ENCODE measurements around the gene TRAPPC3.
"Not testable (repeated sequence)": the region's sequence is repeated elsewhere in the genome, so short reads cannot be mapped to it uniquely, and the experiment has no call there.

The TRAPPC3 gene

DNA sequence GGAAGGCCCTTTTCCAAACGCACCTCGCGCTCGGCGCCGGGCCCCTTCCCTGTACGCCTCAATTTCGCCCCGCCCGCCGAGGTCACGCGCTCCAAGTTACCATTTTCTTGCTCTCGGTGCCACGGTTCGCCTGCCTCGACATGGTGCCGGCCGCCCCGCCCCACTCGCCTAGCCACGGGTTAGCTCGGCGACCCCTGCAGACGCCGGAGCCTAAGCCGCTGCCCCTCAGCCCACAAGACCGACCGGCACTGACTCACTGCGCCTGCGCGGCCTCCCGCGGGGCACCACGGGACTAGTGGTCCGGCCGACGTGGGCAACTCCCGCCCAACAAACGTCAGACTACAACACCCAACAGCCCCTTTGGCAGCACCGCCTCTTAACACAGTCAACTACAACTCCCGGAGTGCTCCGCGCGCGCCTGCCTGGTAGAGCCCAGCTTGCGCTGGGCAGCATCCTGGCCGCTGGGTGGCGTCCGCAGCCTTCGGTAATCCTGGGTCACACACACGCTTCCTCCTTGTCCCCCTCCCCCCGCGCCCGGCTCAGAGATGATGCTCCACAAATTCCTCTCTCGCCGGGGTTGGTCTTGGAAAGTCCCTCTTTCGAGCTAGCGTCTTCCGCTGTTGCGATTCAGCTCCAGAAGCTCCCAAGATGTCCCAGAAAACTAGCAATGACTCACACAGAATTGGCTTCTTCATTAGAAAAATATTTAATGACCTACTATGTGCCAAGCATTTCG lies at the start of gene TRAPPC3:
TRAPPC3 (minus strand) TSS at position 250 of the 736 bp plus-strand sequence; CDS start at position 142, 108 bp downstream.
- peak; percentile 93 to 99 for DNase-seq

DNA sequence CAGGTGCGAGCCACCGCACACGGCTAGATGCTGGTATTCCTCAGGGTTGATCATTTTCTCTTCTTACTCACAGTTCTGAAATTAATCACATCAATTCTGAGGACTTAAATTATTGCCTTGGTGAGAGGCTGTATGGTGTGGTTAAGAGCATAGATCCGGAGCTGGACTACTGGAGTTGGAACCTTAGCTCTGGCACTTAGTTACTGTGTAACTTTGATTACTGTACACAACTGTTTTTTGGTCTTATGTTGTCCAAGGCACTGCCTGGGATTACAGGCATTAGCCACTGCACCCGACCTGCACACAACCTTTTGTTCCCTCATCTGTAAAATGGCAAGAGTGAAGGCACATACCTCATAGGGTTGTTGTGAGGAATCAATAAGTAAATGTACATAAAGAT lies 49.4 kb upstream of the TRAPPC3 start:
- DNase-seq: no peak

GRCh38 chr1:36196805-36197204 lies 47.5 kb upstream of the TRAPPC3 start:
- DNase-seq: not testable (repeated sequence)

DNA sequence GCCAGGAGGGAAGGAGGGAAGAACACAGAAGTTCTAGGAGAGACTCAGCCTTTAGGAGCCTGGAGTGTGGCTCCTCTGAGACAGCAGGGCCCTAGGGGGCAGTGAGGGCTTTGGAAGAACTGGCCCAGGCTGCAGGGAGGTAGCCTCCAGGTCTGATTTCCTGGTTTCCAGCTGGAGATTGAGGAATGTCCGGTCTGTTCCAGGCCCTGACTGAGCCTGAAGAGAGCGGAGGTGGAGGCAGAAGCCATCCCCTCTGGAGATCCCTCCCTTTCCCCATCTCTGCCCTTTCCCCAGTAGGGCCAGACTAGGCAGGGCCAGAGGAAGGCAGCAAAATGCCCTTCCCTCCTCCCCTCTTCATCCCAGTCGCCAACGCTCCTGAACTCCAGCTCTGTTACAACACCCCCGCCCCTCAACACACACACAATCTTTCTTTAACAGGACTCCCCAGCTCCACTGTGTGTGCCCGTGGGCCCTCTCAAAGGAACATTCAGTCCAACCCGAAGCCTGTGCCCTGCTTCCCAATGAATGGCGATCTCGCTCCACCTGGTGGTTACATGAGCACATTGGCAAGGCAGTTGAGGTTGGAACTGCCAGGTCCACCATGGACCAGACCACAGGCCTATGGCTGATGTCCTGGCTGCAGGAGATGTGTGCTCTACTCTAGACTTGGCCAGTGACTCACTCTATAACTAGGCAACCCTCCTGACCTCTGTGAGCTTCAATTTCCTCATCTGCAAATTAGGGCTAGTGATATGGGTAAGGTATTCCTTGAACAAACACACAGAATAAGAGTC lies 38.7 kb upstream of the TRAPPC3 start:
- DNase-seq: peak; percentile 45 to 80

GRCh38 chr1:36183309-36183856 lies 34.1 kb upstream of the TRAPPC3 start:
- no peak for DNase-seq

GRCh38 chr1:36182734-36183133 lies 33.4 kb upstream of the TRAPPC3 start:
- no peak for DNase-seq

GRCh38 chr1:36179220-36179600 lies 29.9 kb upstream of the TRAPPC3 start:
- DNase-seq: no peak

DNA sequence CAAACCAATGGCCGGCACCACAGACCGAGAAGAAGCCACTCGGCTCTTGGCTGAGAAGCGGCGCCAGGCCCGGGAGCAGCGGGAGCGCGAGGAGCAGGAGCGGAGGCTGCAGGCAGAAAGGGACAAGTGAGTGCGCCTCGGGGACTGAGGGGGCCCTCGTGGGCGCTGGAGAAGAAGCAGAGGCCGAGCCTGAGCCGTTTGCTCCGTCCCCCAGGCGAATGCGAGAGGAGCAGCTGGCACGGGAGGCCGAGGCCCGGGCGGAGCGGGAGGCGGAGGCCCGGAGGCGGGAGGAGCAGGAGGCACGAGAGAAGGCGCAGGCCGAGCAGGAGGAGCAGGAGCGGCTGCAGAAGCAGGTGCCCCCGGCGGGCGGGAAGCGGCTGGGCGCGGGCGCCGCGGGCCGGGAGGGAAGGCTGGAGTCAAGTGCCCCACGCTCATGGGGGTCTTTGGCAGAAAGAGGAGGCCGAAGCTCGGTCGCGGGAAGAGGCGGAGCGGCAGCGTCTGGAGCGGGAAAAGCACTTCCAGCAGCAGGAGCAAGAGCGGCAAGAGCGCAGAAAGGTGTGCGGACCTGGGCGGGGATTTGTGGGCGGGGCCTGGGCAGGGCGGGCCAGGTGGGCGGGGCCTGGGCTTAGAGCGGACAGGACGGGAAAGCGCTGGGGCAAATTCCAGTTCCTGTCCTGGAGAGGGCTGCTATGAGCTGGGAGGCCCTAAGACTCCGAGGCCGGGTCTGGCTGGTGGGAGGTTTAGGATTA lies 29.4 kb upstream of the TRAPPC3 start:
- no peak for DNase-seq

DNA sequence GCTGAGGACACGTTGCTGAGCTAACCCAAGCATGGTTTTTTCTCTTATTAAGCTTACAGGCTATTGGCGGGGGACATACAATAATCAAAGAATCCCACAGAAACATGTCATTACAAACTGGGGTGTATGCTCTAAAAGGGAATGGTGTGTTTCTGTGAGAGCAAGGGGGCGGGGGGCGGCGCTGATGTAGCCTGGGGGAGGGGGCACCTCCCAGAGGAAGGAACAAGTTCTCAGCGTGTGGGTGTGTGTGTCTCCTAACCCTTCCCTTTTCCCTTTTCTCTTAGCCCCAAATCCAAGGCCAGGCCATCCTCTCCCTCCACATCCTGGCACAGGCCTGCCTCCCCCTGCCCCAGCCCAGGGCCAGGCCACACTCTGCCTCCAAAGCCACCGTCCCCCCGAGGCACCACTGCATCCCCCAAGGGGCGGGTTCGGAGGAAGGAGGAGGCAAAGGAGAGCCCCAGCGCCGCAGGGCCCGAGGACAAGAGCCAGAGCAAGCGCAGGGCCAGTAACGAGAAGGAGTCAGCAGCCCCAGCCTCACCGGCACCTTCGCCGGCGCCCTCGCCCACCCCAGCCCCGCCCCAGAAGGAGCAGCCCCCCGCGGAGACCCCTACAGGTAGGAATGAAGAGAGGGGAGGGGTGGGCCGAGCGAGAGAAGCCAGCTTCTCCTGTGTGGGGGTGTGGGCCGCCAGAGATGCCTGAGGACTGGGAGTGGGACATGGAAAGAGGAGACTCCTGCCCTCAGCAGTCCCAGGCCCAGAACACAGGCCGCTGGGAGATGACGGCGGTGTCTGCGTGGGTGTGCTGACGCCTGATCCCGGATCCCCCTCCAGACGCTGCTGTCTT lies 28.5 kb upstream of the TRAPPC3 start:
- DNase-seq: no peak

DNA sequence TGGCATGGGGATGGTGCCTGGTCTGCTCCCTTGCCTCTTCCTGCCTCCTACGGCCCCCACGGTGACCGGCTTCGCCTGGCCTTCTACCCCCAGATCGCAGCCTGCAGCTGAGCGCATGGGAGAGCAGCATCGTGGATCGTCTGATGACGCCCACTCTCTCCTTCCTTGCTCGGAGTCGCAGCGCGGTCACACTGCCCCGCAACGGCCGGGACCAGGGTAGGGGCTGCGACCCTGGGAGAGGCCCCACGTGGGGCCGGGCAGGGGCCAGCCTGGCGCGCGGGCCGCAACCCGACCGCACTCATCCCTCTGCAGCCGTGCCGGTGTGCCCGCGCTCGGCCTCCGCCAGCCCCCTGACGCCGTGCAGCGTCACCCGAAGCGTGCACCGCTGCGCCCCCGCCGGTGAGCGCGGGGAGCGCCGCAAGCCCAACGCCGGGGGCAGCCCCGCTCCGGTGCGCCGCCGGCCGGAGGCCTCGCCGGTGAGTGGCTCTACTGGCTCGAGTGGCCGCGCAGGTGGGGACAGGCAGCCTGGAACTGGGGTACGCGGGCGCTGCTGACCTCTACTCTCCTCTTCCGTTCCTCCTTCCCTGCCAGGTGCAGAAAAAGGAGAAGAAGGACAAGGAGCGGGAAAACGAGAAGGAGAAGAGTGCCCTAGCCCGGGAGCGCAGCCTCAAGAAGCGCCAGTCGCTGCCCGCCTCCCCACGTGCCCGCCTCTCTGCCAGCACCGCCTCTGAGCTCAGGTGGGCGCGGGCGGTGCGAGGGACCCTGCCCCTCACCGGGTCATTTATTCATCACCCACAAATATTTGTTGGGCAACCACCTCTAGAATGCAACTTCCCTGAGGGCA lies 27.0 kb upstream of the TRAPPC3 start:
- no peak for DNase-seq

DNA sequence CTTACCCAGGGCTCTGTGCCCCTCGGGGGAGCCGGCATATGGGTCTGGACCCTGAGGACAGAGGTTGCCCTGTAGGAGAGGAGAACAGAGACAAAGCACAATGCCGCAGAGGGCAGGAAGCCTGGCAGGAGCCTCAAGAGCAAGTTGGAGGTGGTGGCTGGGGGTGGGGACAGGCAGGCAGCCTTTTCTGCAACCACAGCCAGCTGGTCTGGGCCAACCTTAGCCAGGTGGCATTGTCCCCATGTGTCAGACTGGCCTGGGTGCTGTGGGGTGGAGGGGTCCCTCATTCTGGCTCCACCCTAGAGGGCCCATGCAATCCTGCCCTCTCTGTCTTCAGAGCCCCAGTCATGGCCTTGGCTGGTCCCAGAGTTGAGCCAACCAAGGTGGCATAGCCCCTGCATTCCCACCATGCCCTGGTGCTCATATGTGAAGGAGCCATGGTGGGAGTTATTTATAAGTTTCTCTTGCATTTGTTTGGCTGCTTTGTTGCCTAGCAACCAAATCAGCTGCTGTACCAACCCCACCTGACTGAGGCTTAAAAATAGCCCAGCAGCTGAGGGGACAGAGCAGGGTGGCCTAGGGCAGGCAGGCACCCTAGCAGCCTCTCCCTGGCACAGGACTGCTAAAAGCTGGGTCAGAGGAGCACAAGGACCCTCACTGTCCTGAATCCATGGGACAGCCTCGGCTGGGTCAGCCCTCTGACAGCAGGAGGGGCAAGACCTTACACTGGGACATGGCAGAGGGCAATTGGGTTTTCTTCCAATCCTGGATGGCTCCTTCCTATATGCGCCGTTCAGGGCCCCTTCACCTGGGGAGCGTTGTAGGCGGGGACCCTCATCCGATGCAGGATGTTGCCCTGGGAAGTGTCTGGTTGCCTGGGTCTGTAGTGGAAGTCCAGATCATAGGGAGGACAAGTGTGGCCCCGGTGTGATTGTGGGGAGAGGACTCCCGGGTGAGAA lies 26.1 kb upstream of the TRAPPC3 start:
- peak in 1 of 2 experiments; percentile 27 for DNase-seq

DNA sequence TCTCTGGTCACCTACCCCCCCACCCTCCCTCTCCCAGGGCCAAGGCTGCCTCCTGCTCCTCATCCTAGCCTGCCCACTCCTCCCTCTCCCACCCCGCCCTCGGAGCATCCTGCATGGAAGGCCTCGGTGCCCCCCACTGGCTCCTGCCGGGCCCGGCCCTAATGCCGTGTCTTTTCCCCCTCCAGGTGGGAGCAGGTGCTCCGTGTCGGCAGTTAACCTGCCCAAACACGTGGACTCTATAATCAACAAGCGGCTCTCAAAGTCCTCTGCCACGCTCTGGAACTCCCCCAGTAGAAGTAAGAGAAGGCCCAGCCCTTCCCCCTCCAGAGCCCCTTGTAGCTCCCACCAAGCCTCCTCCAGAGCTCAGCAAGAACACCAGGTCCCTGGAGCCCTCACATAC lies 25.4 kb upstream of the TRAPPC3 start:
- no peak for DNase-seq

DNA sequence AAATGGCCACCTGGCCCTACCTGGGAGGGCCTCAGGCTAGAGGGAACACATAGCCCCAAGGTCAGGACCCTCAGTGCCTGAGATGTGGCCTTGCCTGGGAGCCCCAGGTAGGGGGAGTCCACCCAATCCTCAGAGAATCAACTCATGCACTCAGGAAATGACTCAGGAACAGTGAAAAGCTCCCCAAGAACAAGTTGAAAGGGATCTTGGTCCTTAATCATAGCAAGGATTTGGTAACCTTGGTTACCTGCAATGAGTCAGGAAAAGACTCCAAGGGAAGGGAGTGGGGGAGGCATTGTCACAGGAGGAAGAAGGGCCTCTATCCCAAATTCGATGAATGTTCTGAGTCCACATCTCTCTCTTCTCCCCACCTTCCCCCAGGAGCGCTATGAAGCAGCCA lies 23.7 kb upstream of the TRAPPC3 start:
- DNase-seq: no peak

DNA sequence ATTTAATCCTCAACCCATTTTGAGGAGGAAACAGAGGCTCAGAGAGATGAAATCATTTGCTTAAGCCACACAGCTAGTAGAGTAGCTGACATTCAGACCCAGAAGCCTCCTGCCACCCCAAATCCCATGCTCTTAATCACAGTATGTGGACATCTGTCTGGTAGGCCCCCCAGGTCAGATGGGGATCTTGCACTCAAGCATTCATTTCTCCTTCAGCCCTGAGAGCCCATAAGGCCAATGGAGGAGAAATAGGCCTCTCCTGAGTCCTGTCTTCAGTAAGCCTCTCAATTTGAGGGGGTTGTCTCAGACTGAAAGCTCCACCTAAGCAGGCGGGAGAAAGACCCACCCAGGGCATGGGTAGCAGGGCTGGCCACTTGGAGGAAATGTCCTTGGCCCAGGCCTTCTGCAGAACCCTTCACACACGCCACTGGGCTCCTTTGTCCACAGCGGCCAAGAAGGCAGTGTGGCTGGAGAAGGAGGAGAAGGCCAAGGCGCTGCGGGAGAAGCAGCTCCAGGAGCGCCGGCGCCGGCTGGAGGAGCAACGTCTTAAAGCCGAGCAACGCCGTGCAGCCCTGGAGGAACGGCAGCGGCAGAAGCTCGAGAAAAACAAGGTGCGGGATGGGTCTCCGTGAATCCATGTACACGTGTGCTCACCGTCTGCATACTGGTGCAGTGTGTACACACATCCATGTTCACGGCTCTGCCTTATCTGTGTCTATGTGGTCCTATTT lies 22.9 kb upstream of the TRAPPC3 start:
- no peak for DNase-seq

- no peak for DNase-seq
Observed at GRCh38 chr1:36170643-36171412, 21.5 kb upstream of the TRAPPC3 start.

- no peak for DNase-seq
Observed at GRCh38 chr1:36168514-36168913, 19.2 kb upstream of the TRAPPC3 start.

DNA sequence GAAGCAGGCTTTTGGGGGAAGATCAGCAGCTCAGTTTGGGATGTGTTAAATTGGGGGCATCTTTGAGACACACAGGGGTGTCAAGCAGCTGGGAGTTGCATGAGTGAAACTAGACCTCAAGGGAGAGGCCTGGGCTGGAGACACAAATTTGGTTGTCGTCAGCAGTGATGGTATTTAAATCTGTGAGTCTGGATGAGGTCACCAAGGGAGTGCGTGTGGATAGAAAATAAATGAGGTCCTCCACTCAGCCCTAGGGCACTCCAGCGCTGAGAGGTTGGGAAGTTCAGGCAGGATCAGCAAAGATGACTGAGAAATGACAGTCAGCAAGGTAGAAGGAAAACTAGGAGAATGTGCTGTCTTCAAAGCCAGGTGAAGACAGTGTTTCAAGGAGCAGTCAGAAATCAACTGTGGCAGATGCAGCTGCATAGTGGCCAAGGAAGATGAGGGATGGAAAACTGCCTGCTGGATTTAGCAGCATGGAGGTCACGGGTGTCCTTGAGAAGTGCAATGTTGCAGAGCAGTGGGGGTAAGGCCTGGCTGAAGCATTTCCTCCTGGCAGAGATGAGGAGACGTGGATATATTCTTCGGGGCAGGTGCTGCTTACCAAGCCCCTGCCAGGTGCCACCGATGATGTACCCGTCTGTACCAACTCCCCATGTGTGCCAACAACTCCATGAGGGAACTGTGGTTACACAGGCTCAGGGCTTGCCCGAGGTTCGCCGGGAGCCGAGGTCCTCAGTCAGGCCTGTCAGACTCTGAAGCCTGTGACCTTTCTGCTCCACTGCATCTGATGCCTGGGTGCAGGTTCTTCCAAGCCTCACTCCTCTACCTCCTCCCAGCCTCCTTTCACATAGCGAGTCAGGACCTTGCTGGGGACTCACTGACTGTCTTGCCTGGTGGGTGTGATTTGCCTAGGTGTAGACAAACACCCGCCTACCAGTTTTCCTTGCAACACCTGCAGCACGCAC lies 17.9 kb upstream of the TRAPPC3 start:
- DNase-seq: no peak
